IPS-18a (cell line): ENCODE measurements around the gene MTMR3.

Experiments
- H3K27ac ChIP-seq: one replicate; pipeline ENCODE4 v1.5.1; 2013; ENCODE audit warnings: low read length
- H3K27me3 ChIP-seq: one replicate; pipeline ENCODE4 v1.6.1; 2013; ENCODE audit warnings: mild to moderate bottlenecking, low read length; ENCODE audit not compliant: control insufficient read depth, insufficient read depth
- H3K36me3 ChIP-seq: one replicate; pipeline ENCODE4 v1.6.1; 2013; ENCODE audit warnings: low read depth, low read length; ENCODE audit not compliant: control insufficient read depth
- H3K4me1 ChIP-seq: one replicate; pipeline ENCODE4 v1.6.1; 2013; ENCODE audit warnings: low read depth, low read length; ENCODE audit not compliant: control insufficient read depth
- H3K4me3 ChIP-seq: one replicate; pipeline ENCODE4 v1.5.1; 2013; ENCODE audit warnings: low read length
- H3K9ac ChIP-seq: one replicate; pipeline ENCODE4 v1.6.1; 2013; ENCODE audit warnings: mild to moderate bottlenecking, low read length, moderate library complexity
- H3K9me3 ChIP-seq: one replicate; pipeline ENCODE4 v1.6.1; 2013; ENCODE audit warnings: low read depth, low read length; ENCODE audit not compliant: control insufficient read depth

MTMR3 gene

GRCh38 chr22:30033901-30034300, 150.9 kb downstream of the MTMR3 start:
- Histone ChIP-seq H3K9me3 (no peaks in the 10 kb centered on the region), H3K4me1 (no peaks in the 10 kb centered on the region), H3K27me3 (no peaks in the 10 kb centered on the region), H3K9ac (no peak overlapping the region), H3K36me3 (no peaks in the 10 kb centered on the region), H3K27ac (no peak overlapping the region), H3K4me3 (no peak overlapping the region)

- Histone ChIP-seq H3K9ac (no peak overlapping the region), H3K4me1 (no peaks in the 10 kb centered on the region)
Observed at GRCh38 chr22:30036656-30037055, 153.7 kb downstream of the MTMR3 start.

GRCh38 chr22:30038219-30038618, 155.2 kb downstream of the MTMR3 start:
- Histone ChIP-seq H3K27ac (no peak overlapping the region), H3K9me3 (no peaks in the 10 kb centered on the region), H3K27me3 (no peaks in the 10 kb centered on the region), H3K4me3 (no peak overlapping the region), H3K4me1 (no peaks in the 10 kb centered on the region), H3K9ac (no peak overlapping the region), H3K36me3 (no peaks in the 10 kb centered on the region)

More at GRCh38 chr22:30036656-30037055, 153.7 kb downstream of the MTMR3 start:
- Histone ChIP-seq H3K4me3 (no peak overlapping the region), H3K27ac (no peak overlapping the region), H3K9me3 (no peaks in the 10 kb centered on the region), H3K36me3 (no peaks in the 10 kb centered on the region), H3K27me3 (no peaks in the 10 kb centered on the region)

- Histone ChIP-seq H3K9me3 (no peaks in the 10 kb centered on the region), H3K9ac (no peak overlapping the region)
Observed at GRCh38 chr22:30040499-30041260, 157.7 kb downstream of the MTMR3 start.

GRCh38 chr22:30041475-30041874, 158.5 kb downstream of the MTMR3 start:
- no peaks in the 10 kb centered on the region for H3K4me1 ChIP-seq

More at GRCh38 chr22:30040499-30041260, 157.7 kb downstream of the MTMR3 start:
- Histone ChIP-seq H3K4me3 (no peak overlapping the region), H3K27me3 (no peaks in the 10 kb centered on the region), H3K36me3 (no peaks in the 10 kb centered on the region), H3K27ac (no peak overlapping the region), H3K4me1 (no peaks in the 10 kb centered on the region)

GRCh38 chr22:30041881-30042280, 158.9 kb downstream of the MTMR3 start:
- Histone ChIP-seq H3K9ac (no peak overlapping the region), H3K36me3 (no peaks in the 10 kb centered on the region), H3K27me3 (no peaks in the 10 kb centered on the region), H3K9me3 (no peaks in the 10 kb centered on the region), H3K27ac (no peak overlapping the region), H3K4me1 (no peaks in the 10 kb centered on the region), H3K4me3 (no peak overlapping the region)

More at GRCh38 chr22:30041475-30041874, 158.5 kb downstream of the MTMR3 start:
- Histone ChIP-seq H3K36me3 (no peaks in the 10 kb centered on the region), H3K27ac (no peak overlapping the region), H3K27me3 (no peaks in the 10 kb centered on the region), H3K4me3 (no peak overlapping the region), H3K9me3 (no peaks in the 10 kb centered on the region), H3K9ac (no peak overlapping the region)

- Histone ChIP-seq H3K4me3 (no peak overlapping the region), H3K9me3 (no peaks in the 10 kb centered on the region), H3K4me1 (no peaks in the 10 kb centered on the region), H3K9ac (no peak overlapping the region), H3K27ac (no peak overlapping the region), H3K27me3 (no peaks in the 10 kb centered on the region), H3K36me3 (no peaks in the 10 kb centered on the region)
Observed at GRCh38 chr22:30043161-30043560, 160.2 kb downstream of the MTMR3 start.

GRCh38 chr22:30044369-30044768, 161.4 kb downstream of the MTMR3 start:
- Histone ChIP-seq H3K4me1 (no peaks in the 10 kb centered on the region), H3K9ac (no peak overlapping the region), H3K36me3 (no peaks in the 10 kb centered on the region), H3K27ac (no peak overlapping the region), H3K4me3 (no peak overlapping the region), H3K9me3 (no peaks in the 10 kb centered on the region), H3K27me3 (no peaks in the 10 kb centered on the region)

- Histone ChIP-seq H3K9ac (no peak overlapping the region), H3K27ac (no peak overlapping the region), H3K4me3 (no peak overlapping the region), H3K9me3 (no peaks in the 10 kb centered on the region), H3K27me3 (no peaks in the 10 kb centered on the region), H3K36me3 (no peaks in the 10 kb centered on the region), H3K4me1 (no peaks in the 10 kb centered on the region)
Observed at GRCh38 chr22:30044881-30045493, 162.0 kb downstream of the MTMR3 start.

GRCh38 chr22:30045494-30045887, 162.5 kb downstream of the MTMR3 start:
- H3K9me3 ChIP-seq = no peaks in the 10 kb centered on the region

GRCh38 chr22:30045901-30046715, 163.1 kb downstream of the MTMR3 start:
- Histone ChIP-seq H3K9ac (no peak overlapping the region), H3K27me3 (no peaks in the 10 kb centered on the region), H3K9me3 (no peaks in the 10 kb centered on the region), H3K36me3 (no peaks in the 10 kb centered on the region), H3K27ac (no peak overlapping the region), H3K4me1 (no peaks in the 10 kb centered on the region), H3K4me3 (no peak overlapping the region)

More at GRCh38 chr22:30045494-30045887, 162.5 kb downstream of the MTMR3 start:
- Histone ChIP-seq H3K27me3 (no peaks in the 10 kb centered on the region), H3K36me3 (no peaks in the 10 kb centered on the region), H3K27ac (no peak overlapping the region), H3K4me3 (no peak overlapping the region), H3K9ac (no peak overlapping the region), H3K4me1 (no peaks in the 10 kb centered on the region)
